SIG-M5 treated with dmso at 0.1 percent for 504 hours (cell line): ENCODE data around the gene MAZ.
A peak's percentile ranks its signal among the peaks of the same experiment; 100 is the strongest.
"Not testable (repeated sequence)": the region's sequence is repeated elsewhere in the genome, so short reads cannot be mapped to it uniquely, and the experiment has no call there.

Experiments used
- DNase-seq: peaks from one replicate; lab custom pipeline; 2025; ENCODE audit not compliant: unreplicated experiment; lab: John Stamatoyannopoulos, UW

The MAZ gene

DNA sequence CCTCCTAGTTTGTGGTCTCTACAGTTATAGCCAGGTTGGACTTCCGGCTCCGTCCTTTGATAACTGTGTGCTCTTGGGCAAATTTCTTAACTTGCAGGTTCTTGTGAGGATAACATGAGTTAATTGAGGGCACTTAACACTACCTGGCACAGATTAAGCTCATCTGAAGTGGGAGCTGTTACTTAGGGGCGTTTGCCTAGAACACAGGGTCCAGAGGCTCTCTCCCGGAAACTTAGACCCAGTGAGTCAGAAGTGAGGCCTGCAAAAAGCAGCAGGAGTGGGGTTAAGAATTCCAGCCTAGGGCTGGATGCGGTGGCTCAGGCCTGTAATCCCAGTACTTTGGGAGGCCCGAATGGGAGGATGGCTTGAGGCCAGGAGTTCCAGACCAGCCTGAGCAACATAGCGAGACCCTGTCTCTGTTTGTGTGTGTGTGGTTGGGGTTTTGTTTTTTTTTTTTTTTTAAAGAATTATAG lies 15.3 kb downstream of the MAZ start:
- DNase-seq = no peak

DNA sequence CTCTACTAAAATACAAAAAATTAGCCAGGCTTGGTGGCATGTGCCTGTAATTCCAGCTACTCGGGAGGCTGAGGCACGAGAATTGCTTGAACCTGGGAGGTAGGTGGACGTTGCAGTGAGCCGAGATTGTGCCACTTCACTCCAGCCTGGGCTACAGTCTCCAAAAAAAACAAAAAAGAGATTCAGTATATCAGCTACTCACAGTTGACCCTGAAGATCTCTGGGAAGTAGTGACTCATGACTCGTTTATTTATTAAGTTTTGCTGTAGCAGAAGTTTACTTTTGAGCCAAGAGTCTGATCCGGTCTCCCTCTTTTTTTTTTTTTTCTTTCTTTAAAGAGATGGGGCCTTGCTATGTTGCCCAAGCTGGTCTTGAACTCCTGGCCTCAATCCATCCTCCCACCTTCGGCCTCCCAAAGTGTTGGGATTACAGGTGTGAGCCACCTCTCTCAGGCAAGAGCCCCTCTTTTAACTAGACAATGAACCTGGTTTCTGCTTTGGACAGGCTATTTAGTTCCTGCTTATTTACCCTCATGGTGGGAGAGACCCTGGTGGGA lies 18.3 kb downstream of the MAZ start:
- no peak for DNase-seq

DNA sequence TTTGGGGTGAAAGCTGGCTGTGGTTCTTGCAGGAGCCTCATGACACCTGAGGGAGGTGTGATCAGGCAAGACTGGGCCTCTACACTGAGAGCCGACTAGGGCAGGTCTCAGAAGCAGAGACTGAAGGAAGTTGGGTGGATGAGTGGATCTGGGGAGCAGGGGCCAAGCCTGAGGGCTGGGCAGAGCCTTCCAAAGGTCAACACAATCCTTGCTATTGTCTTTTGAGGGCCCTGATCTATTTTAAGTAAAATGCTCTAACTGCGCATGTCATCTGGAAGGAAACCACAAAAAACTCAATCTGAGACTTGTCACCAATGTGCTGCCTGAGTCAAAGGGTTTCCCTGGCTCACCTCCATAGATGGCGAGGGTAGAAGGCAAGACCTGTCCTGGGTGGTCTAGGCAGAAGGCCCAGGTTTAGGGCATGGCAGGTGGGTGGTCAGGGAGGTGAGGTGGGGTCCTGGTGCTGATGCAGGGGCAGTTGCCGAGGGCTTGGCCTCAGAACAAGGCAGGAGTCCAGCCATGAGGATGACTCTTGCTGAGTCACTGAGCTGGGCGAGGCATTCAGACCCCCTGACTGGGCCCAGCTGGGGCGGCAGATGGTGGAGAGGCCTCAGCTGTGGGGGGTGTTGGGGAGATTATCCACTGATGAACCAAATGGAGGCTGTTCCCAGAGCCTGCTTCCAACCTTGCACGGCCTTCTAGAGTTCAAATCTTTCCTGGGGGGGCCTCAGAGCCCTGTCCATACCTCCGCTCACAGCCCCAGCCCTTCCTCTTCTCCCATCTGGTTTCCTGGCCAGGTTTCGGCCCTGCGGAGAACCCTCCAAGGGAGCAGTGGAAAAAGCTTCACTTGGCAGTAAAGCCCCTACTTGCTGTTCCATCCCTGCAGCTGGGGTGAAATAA lies 19.1 kb downstream of the MAZ start:
- no peak for DNase-seq

DNA sequence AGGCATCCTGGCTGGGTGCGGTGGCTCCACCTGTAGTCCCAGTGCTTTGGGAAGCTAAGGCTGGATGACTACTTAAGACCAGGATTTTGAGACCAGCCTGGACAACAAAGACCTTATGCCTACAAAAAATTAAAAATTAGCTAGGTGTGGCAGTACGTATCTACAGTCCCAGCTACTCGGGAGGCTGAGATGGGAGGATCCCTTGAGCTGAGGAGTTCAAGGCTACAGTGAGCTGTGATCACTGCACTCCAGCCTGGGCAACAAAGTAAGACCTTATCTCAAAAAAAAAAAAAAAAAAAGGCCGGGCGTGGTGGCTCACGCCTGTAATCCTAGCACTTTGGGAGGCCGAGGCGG lies 20.0 kb downstream of the MAZ start:
- no peak for DNase-seq

DNA sequence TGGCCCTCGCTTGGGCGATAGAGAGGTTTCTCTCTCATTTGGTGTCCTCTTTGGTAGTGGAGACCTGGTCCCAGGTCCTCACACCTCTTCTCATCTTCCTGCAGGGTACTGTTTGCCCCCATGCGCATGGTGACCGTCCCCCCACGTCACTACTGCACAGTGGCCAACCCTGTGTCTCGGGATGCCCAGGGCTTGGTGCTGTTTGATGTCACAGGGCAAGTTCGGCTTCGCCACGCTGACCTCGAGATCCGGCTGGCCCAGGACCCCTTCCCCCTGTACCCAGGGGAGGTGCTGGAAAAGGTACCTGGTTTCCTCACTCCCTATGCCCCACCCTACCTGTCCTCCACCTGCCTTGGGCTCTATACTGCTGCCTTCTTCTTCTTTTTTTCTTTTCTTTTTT lies 24.4 kb downstream of the MAZ start:
- no peak for DNase-seq

GRCh38 chr16:29831490-29831889 lies 25.2 kb downstream of the MAZ start:
- DNase-seq = no peak

DNA sequence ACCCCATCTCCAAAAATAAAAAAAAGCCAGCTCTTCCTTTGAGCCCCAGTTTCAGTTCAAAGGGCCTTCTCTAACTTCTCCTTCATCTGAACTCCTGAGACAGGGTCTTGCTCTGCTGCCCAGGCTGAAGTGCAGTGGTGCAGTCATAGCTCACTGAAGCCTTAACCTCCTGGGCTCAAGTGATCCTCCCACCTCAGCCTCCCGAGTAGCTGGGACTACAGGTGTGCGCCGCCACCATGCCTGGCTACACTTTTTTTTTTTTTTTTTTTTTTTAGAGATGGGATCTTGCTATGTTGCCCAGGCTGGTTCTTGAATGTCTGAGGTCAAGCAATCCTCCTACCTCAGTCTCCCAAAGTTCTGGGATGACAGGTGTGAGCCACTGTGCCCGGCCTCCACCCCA lies 26.9 kb downstream of the MAZ start:
- not testable (repeated sequence) for DNase-seq

DNA sequence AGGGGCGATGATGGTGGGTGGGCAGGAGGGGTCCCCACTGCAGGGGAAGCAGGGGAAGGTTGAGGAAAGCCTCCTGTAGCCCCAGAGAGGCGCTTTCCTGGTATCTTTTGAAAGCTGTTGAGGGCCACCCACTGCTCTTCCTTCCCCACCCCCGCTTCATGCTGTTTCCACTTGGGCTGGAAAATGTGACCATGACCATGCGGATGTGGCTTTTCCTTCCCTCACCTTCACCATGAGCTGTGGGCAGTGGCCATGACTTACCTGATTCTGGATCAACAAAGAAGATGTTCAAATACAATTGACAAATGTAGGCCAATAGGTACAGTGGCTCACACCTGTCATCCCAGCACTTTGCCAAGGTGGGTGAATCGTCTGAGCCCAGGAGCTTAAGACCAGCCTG lies 27.8 kb downstream of the MAZ start:
- no peak for DNase-seq

DNA sequence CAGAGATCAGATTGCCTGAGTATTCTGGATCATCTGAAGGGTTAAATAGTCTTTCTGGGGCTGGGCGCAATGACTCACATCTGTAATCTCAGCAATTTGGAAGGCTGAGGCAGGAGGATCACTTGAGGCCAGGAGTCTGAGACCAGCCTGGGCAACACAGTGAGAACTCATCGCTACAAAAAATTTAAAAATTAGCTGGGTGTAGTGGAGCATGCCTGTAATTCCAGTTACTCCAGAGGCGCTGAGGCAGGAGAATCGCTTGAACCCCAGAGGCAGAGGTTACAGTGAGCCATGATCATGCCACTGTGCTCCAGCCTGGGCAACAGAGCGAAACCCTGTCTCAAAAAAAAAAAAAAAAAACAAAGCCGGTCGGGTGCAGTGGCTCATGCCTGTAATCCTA lies 29.6 kb downstream of the MAZ start:
- no peak for DNase-seq

DNA sequence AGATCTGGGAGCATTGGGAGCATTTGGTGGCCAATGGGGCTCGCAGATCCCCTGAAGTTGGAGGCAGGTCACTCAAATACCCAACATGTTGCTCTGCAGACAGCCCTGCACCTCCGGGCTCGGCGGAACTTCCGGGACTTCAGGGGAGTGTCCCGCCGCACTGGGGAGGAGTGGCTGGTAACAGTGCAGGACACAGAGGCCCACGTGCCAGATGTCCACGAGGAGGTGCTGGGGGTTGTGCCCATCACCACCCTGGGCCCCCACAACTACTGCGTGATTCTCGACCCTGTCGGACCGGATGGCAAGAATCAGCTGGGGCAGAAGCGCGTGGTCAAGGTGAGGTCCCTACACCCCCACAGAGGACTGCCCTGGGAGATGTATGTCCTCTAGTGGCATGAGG lies 30.3 kb downstream of the MAZ start:
- no peak for DNase-seq

DNA sequence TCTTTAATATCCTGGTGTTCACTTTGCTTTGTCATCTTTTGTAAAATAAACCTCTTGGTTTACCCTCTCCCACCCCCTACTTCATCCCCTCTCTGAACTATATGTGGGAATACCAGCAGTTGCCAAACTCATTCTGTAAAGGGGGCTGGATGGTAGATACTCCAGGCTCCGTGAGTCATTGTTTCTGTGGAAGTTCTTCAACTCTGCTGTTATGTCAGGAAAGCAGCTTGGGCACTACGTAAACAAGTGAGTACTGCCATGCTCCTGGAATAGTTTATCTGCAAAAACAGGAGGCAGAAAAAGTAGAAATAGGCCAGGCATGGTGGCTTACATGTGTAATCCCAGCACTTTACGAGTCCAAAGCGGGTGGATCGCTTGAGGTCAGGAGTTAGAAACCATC lies 31.5 kb downstream of the MAZ start:
- no peak for DNase-seq

DNA sequence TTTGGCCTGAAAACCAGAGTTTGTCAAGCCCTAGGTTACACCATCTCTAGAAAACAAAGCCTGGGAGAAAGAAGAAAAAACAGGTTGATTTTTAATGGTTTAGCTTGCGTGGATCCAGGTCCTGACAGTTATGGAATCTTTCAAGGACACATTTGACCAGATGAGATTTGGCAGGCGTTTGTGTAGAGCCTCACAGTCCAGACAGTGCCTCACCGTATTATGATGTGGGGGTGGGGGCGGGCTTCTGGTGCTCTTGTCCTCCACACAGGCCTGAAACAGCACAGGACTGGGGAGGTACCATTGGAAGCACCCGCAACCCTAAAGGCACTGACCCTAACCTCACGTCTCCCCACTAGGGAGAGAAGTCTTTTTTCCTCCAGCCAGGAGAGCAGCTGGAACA lies 33.5 kb downstream of the MAZ start:
- no peak for DNase-seq

- DNase-seq = no peak
These were observed 33.9 kb downstream of the MAZ start for GRCh38 chr16:29840240-29840639.

DNA sequence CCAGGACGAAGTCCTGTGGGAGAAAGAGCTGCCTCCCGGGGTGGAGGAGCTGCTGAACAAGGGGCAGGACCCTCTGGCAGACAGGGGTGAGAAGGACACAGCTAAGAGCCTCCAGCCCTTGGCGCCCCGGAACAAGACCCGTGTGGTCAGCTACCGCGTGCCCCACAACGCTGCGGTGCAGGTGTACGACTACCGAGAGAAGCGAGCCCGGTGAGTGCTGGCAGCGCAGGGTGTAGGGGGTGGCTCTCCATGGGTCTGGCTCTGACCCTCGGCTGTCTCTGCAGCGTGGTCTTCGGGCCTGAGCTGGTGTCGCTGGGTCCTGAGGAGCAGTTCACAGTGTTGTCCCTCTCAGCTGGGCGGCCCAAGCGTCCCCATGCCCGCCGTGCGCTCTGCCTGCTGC lies 35.3 kb downstream of the MAZ start:
- DNase-seq = no peak

- DNase-seq = no peak
These were observed 36.5 kb downstream of the MAZ start for GRCh38 chr16:29842732-29843346.

DNA sequence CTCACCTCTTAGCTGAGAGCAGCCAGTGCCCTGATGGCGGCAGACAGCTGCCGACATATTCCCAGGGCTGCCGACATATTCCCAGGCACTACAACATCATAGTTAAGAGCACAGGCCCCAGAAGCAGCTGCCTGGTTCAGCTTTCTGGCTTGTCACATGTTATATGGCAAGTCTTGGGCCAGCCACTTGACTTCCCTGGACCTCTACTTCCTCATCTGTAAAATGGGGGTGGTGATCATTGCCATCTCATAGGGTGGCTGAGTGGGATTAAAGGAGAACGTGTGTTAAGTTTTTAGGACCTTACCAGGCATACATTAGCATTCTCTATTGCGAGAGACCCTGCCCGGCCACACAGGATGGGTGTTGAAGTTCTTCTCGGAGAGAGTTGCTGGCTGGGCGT lies 37.6 kb downstream of the MAZ start:
- DNase-seq = no peak

DNA sequence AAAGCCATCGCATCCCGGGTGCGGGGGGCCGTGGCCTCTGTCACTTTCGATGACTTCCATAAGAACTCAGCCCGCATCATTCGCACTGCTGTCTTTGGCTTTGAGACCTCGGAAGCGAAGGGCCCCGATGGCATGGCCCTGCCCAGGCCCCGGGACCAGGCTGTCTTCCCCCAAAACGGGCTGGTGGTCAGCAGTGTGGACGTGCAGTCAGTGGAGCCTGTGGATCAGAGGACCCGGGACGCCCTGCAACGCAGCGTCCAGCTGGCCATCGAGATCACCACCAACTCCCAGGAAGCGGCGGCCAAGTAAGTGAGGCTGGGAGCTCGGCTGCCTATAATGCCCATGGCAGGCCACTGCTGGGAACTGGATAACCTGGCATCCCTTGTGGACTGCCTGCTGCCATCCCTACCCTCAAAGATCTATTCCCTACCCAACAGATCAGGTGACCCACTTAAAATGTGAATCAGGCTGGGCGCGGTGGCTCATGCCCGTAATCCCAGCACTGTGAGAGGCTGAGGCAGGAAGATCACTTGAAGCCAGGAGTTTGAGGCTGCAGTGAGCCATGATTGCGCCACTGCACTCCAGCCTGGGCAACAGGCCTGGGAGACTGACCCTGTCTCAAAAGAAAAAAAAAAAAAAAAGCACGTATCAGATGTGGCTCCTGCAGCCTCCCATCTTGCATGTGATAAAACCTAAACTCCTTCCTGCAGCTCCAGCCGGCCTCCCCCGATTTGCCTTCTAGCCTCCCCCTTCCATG lies 38.4 kb downstream of the MAZ start:
- no peak for DNase-seq

- DNase-seq = no peak
These were observed 39.3 kb downstream of the MAZ start for GRCh38 chr16:29845656-29846055.

DNA sequence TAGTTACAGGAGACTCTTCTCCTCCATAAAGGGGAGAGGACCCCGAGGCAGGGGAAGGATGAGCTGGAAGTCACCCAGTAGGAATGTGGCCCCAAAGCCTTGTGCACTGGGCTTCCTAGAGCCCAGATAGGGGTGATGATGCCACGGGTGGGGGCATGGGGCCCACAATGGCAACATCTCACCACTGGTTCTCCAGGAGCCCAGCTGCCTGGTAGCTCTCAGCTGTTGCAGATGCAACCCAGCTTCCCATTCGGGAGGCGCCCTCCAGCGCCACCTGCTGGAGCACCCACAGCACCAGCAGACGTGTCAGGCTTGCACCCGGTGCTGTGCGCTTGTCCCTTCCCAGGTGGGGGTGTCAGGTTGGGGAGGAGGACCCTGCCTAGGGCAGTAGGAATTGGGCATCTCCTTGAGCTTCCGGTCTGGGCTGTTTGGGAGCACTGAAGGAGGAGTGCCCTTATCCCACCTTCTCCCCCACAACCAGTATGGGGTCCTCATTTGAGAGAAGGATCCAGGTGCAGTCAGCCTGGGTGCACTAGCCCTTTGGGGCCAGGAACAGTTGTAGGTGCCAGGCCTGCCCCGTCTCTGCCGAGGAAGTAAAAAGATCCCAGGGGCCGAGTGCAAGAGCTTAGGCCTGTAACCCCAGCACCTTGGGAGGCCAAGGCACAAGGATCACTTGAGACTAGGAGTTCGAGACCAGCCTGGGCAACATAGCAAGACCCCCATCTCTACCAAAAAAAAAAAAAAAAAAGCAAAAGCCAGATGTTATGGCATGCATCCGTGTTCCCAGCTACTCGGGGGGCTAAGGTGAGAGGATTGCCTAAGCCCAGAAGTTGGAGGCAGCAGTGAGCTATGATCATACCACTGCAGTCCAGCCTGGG lies 42.3 kb downstream of the MAZ start:
- DNase-seq = peak; percentile 45

DNA sequence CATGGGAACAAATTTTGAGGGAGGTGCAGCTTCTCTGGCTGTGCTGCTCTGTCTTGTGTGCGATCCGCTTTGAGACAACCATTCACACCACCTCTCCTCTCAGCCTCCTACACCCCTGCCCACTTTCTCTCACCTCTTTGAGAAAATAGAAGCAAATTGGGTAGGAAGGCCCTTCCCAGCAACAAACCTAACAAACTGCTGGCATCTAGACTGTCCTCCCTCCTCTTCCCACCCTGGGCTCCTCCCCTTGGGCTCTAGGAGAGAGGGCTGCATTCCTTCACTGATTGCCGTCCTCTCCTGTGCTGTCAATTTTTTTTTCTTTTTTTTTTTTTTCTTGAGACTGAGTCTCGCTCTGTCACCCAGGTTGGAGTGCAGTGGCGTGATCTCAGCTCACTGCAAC lies 43.2 kb downstream of the MAZ start:
- no peak for DNase-seq

GRCh38 chr16:29850998-29851397 lies 44.7 kb downstream of the MAZ start:
- no peak for DNase-seq
